ENCODE results near the gene RBM38. TPM values are rescaled to one million over a fixed set of nuclear protein-coding genes. Genes with fewer than 3 reads are reported as not detected.
"Not testable (repeated sequence)": the region's sequence is repeated elsewhere in the genome, so short reads cannot be mapped to it uniquely, and the experiment has no call there.

Gene RBM38
- total and polyA plus RNA-seq, 2 of the 13 experiments (the other 11 are each of a cell fraction or from before 2014, with no cell fraction given): 24.2 to 34.2 TPM

GRCh38 chr20:57417051-57417689 is 26.0 kb downstream of the RBM38 start (continued):
- TF ChIP-seq FOXK2 (IDR thresholded peaks at IDR 0.05) (0 out of 2 replicates have a peak, but pooled peaks have one; percentile 24), NFE2L2 (IDR thresholded peaks at IDR 0.05; ENCODE audit: low read length) (no peak), ZNF674 (CRISPR knock-in tag; IDR thresholded peaks at IDR 0.05; ENCODE audit: low read depth) (no peak)

- Histone ChIP-seq H3K27me3 (ENCODE audit: control insufficient read depth in 1 of 2, insufficient read depth in 2 of 2, low read length in 2 of 2) (peaks cover 17 to 78% of the 10 kb centered on the region in 2 experiments), H3K4me1 (ENCODE audit: insufficient read depth, low read length) (no peaks in the 10 kb centered on the region), H3K27ac (ENCODE audit: extremely low read length, insufficient read depth, low read length) (no peak overlapping the region), H3K4me3 (replicated peaks in 1 of 3; ENCODE audit: insufficient read depth in 1 of 3, low read depth in 2 of 3, low read length in 3 of 3) (no peak overlapping the region), H3K9ac (ENCODE audit: insufficient read depth, low read depth, low read length) (no peak overlapping the region), H2AFZ (ENCODE audit: low read length) (no peak overlapping the region), H3K36me3 (replicated peaks in 1 of 2; ENCODE audit: control insufficient read depth in 1 of 2, insufficient read depth in 2 of 2, low read length in 2 of 2) (no peaks in the 10 kb centered on the region), H3K79me2 (ENCODE audit: insufficient read depth, low read length) (no peaks in the 10 kb centered on the region), H4K20me1 (ENCODE audit: insufficient read depth, low read length) (no peaks in the 10 kb centered on the region), H3K4me2 (ENCODE audit: low read depth, low read length) (no peak overlapping the region), H3K9me3 (ENCODE audit: low read length) (no peaks in the 10 kb centered on the region)
- DNase-seq (ENCODE audit: low spot score) (no peak), ATAC-seq (no peak), FAIRE-seq (no peak)
- intact Hi-C loops (cut with micrococcal nuclease; ENCODE audit: unreplicated experiment) (no loop called here), in situ Hi-C loops (cut with HindIII; ENCODE audit: extremely low pct_ligation_motif_present, low pct_unique_long_range_greater_than_20kb) (no loop called here)
- ChIA-PET POLR2A (no interaction called here), CTCF (ENCODE audit: low intra/inter-chr PET ratio, low total read pairs) (no interaction called here)
- BruUV-seq (replicated peaks): no TSS peak
- TF ChIP-seq ZNF768 (CRISPR knock-in tag; IDR thresholded peaks at IDR 0.05): peak; percentile 76
- TF ChIP-seq HCFC1 (IDR thresholded peaks at IDR 0.05; ENCODE audit: low read depth, low read length): no peak
- 14% methylated on average over 17 of the region's 17 CpGs for WGBS (ENCODE audit: low lambda C conversion rate)
Measured at GRCh38 chr20:57417830-57418780, 26.9 kb downstream of the RBM38 start.

- H2AFZ ChIP-seq (ENCODE audit: low read length); CTCF ChIA-PET (ENCODE audit: low intra/inter-chr PET ratio, low total read pairs); H3K4me3 ChIP-seq (replicated peaks in 1 of 3; ENCODE audit: insufficient read depth in 1 of 3, low read depth in 2 of 3, low read length in 3 of 3); FAIRE-seq; H3K4me1 ChIP-seq (ENCODE audit: insufficient read depth, low read length); ATAC-seq; H4K20me1 ChIP-seq (ENCODE audit: insufficient read depth, low read length); H3K36me3 ChIP-seq (replicated peaks in 1 of 2; ENCODE audit: control insufficient read depth in 1 of 2, insufficient read depth in 2 of 2, low read length in 2 of 2); H3K27ac ChIP-seq (ENCODE audit: extremely low read length, insufficient read depth, low read length); in situ Hi-C loops (cut with HindIII; ENCODE audit: extremely low pct_ligation_motif_present, low pct_unique_long_range_greater_than_20kb); H3K9ac ChIP-seq (ENCODE audit: insufficient read depth, low read depth, low read length); H3K9me3 ChIP-seq (ENCODE audit: low read length); H3K4me2 ChIP-seq (ENCODE audit: low read depth, low read length); intact Hi-C loops (cut with micrococcal nuclease; ENCODE audit: unreplicated experiment); H3K79me2 ChIP-seq (ENCODE audit: insufficient read depth, low read length); BruUV-seq (replicated peaks); POLR2A ChIA-PET; DNase-seq (ENCODE audit: low spot score): not testable (repeated sequence)
- peaks cover 19 to 70% of the 10 kb centered on the region in 2 experiments for H3K27me3 ChIP-seq (ENCODE audit: control insufficient read depth in 1 of 2, insufficient read depth in 2 of 2, low read length in 2 of 2)
- 46% methylated on average over 4 of the region's 4 CpGs for WGBS (ENCODE audit: low lambda C conversion rate)
Measured at GRCh38 chr20:57419479-57419878, 28.3 kb downstream of the RBM38 start.
